ENCODE measurements around the gene AIFM2. TPM values are rescaled to one million over a fixed set of nuclear protein-coding genes. Genes with fewer than 3 reads are reported as not detected.
A peak's percentile ranks its signal among the peaks of the same experiment; 100 is the strongest.

The AIFM2 gene
- total and polyA plus RNA-seq, 9 of the 15 experiments (the other 6 are each of a cell fraction or from before 2014, with no cell fraction given), result 2.7 to 14.1 (median 9.2) TPM

DNA sequence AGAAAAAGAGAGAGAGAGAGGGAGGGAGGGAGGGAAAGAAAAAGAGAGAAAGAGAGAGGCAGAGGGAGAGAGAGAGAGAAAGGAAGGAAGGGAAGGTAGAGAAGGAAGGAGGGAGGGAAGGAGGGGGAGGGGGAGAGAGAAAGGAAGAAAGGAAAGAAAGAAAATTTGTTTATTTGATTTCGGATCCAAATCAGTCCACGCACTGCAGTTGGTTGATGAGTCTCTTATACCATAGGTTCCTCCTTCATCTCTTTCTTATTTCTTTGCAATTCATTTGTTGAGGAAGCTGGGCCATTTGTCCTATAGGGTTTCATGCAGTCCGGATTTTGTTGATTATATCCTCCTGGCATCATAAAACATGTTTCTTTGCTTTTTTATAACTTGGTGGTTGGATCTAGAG lies 34.4 kb downstream of the AIFM2 start:
- FAIRE-seq (no peak), DNase-seq (ENCODE audit: extremely low read depth in 1 of 4, low spot score in 3 of 4) (no peak), ATAC-seq (no peak)
- intact Hi-C loops (cut with micrococcal nuclease), result no loop called here
- BruUV-seq (replicated peaks), result no TSS peak
- Histone ChIP-seq H3K9me3 (replicated peaks; ENCODE audit: control insufficient read depth, insufficient read depth, low read depth, low read length) (no peaks in the 10 kb centered on the region), H3K4me1 (replicated peaks in 1 of 2; ENCODE audit: control insufficient read depth in 2 of 2, insufficient read depth in 2 of 2, low read length in 2 of 2) (no peaks in the 10 kb centered on the region; a peak in 1 of 5 replicates), H3K27ac (ENCODE audit: extremely low read depth, low read depth, low read length) (no peak overlapping the region), H3K9me1 (ENCODE audit: control insufficient read depth, insufficient read depth, low read length) (no peaks in the 10 kb centered on the region), H3K4me3 (no peak overlapping the region), H3K9ac (ENCODE audit: insufficient read depth in 1 of 2, low read depth in 2 of 2, low read length in 2 of 2) (no peak overlapping the region), H2AFZ (ENCODE audit: low read depth, low read length) (no peak overlapping the region), H3K36me3 (ENCODE audit: control insufficient read depth, insufficient read depth, low read length) (no peaks in the 10 kb centered on the region), H3K4me2 (ENCODE audit: insufficient read depth, low read length) (no peak overlapping the region), H4K20me1 (replicated peaks; ENCODE audit: control insufficient read depth, insufficient read depth, low read length) (0 out of 2 replicates have a peak, but pooled peaks cover 4% of the 10 kb centered on the region), H3K27me3 (ENCODE audit: control insufficient read depth in 2 of 2, insufficient read depth in 2 of 2, low read length in 2 of 2) (peaks cover 26 to 53% of the 10 kb centered on the region in 2 experiments), H3K79me2 (ENCODE audit: control insufficient read depth, insufficient read depth, low read length) (no peaks in the 10 kb centered on the region)
- CTCF ChIA-PET (ENCODE audit: low intra/inter-chr PET ratio), result no interaction called here
- 4% methylated on average over 3 of the region's 3 CpGs for WGBS (ENCODE audit: insufficient coverage, low coverage, missing lambda C conversion rate)
- POLR2A ChIA-PET, result no interaction called here
- in situ Hi-C loops (cut with MboI), result no loop called here
- TF ChIP-seq ZFP36 (IDR thresholded peaks at IDR 0.05; ENCODE audit: low read depth, low read length, partially characterized antibody) (no peak), HNRNPK (IDR thresholded peaks at IDR 0.05; ENCODE audit: low read depth, low read length, poor library complexity, severe bottlenecking) (peak; percentile 80)
- TF ChIP-seq, protein P1, sequence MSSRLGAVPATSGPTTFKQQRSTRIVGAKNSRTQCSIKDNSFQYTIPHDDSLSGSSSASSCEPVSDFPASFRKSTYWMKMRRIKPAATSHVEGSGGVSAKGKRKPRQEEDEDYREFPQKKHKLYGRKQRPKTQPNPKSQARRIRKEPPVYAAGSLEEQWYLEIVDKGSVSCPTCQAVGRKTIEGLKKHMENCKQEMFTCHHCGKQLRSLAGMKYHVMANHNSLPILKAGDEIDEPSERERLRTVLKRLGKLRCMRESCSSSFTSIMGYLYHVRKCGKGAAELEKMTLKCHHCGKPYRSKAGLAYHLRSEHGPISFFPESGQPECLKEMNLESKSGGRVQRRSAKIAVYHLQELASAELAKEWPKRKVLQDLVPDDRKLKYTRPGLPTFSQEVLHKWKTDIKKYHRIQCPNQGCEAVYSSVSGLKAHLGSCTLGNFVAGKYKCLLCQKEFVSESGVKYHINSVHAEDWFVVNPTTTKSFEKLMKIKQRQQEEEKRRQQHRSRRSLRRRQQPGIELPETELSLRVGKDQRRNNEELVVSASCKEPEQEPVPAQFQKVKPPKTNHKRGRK (tag; IDR thresholded peaks at IDR 0.05), result peak; percentile 64

DNA sequence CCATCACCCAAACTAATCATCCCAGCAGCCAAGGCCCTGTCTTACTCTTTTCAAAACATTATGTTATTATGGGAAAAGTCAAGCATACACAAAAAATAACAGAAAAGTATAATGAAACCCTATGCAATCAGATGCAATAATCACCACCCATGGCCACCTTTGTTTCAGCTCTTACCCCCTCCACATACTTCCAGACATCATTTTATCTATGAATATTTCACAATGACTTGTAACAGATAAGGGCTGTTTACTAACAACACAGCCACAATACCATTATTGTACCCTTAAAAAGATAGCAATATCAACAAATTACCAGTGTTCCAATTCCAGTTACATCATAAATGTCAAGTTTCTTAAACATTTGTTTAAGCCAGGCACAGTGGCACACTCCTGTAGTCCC lies 35.2 kb downstream of the AIFM2 start:
- Histone ChIP-seq H3K9ac (ENCODE audit: insufficient read depth in 1 of 2, low read depth in 2 of 2, low read length in 2 of 2) (no peak overlapping the region), H3K4me2 (ENCODE audit: insufficient read depth, low read length) (no peak overlapping the region), H3K9me1 (ENCODE audit: control insufficient read depth, insufficient read depth, low read length) (no peaks in the 10 kb centered on the region), H3K4me1 (replicated peaks in 1 of 2; ENCODE audit: control insufficient read depth in 2 of 2, insufficient read depth in 2 of 2, low read length in 2 of 2) (no peaks in the 10 kb centered on the region; a peak in 2 of 5 replicates), H3K27ac (ENCODE audit: extremely low read depth, low read depth, low read length) (no peak overlapping the region), H3K9me3 (replicated peaks; ENCODE audit: control insufficient read depth, insufficient read depth, low read depth, low read length) (no peaks in the 10 kb centered on the region), H3K79me2 (ENCODE audit: control insufficient read depth, insufficient read depth, low read length) (no peaks in the 10 kb centered on the region), H3K36me3 (ENCODE audit: control insufficient read depth, insufficient read depth, low read length) (no peaks in the 10 kb centered on the region), H3K27me3 (ENCODE audit: control insufficient read depth in 2 of 2, insufficient read depth in 2 of 2, low read length in 2 of 2) (peaks cover 34 to 55% of the 10 kb centered on the region in 2 experiments), H2AFZ (ENCODE audit: low read depth, low read length) (no peak overlapping the region), H3K4me3 (no peak overlapping the region), H4K20me1 (replicated peaks; ENCODE audit: control insufficient read depth, insufficient read depth, low read length) (0 out of 2 replicates have a peak, but pooled peaks cover 4% of the 10 kb centered on the region)
- BruUV-seq (replicated peaks), result no TSS peak
- ChIA-PET CTCF (ENCODE audit: low intra/inter-chr PET ratio) (interaction anchor here (0.6 kb wide), 1 partner anchor 9 kb away, joined by 5 read pairs; no protein-coding TSS in a partner anchor), POLR2A (interaction anchor here (0.7 kb wide), 1 partner anchor 1466 kb away, joined by 4 read pairs; no protein-coding TSS in a partner anchor)
- no peak for FAIRE-seq
- intact Hi-C loops (cut with micrococcal nuclease), result no loop called here
- no peak for ATAC-seq
- in situ Hi-C loops (cut with MboI), result no loop called here
- no peak for DNase-seq (ENCODE audit: extremely low read depth in 1 of 4, low spot score in 3 of 4)
- no peak for TF ChIP-seq CEBPG (CRISPR knock-in tag; IDR thresholded peaks at IDR 0.05)
- TF ChIP-seq CEBPG (tag; conservative IDR thresholded peaks at IDR 0.05 in 1 of 2, IDR thresholded peaks at IDR 0.05 in 1 of 2), result peak in 1 of 2 experiments; percentile 66; a peak in 2 of 4 replicates
- TF ChIP-seq, protein P2, sequence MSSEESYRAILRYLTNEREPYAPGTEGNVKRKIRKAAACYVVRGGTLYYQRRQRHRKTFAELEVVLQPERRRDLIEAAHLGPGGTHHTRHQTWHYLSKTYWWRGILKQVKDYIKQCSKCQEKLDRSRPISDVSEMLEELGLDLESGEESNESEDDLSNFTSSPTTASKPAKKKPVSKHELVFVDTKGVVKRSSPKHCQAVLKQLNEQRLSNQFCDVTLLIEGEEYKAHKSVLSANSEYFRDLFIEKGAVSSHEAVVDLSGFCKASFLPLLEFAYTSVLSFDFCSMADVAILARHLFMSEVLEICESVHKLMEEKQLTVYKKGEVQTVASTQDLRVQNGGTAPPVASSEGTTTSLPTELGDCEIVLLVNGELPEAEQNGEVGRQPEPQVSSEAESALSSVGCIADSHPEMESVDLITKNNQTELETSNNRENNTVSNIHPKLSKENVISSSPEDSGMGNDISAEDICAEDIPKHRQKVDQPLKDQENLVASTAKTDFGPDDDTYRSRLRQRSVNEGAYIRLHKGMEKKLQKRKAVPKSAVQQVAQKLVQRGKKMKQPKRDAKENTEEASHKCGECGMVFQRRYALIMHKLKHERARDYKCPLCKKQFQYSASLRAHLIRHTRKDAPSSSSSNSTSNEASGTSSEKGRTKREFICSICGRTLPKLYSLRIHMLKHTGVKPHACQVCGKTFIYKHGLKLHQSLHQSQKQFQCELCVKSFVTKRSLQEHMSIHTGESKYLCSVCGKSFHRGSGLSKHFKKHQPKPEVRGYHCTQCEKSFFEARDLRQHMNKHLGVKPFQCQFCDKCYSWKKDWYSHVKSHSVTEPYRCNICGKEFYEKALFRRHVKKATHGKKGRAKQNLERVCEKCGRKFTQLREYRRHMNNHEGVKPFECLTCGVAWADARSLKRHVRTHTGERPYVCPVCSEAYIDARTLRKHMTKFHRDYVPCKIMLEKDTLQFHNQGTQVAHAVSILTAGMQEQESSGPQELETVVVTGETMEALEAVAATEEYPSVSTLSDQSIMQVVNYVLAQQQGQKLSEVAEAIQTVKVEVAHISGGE (CRISPR knock-in tag; IDR thresholded peaks at IDR 0.05), result no peak
- TF ChIP-seq NEUROD1 (IDR thresholded peaks at IDR 0.05; ENCODE audit: borderline replicate concordance, low read depth, low read length, partially characterized antibody), result no peak
- TF ChIP-seq HMG20B (CRISPR knock-in tag; IDR thresholded peaks at IDR 0.05), result no peak
- TF ChIP-seq CREM (IDR thresholded peaks at IDR 0.05; ENCODE audit: low read depth), result no peak
- no peak for TF ChIP-seq ZNF57 (CRISPR knock-in tag; IDR thresholded peaks at IDR 0.05)
- no peak for TF ChIP-seq SMAD4 (CRISPR knock-in tag; conservative IDR thresholded peaks at IDR 0.05)
